GM23338 (cell line): ENCODE data around the gene KDELR1. TPM values are rescaled to one million over a fixed set of nuclear protein-coding genes. Genes with fewer than 3 reads are reported as not detected.

Experiments
- ATAC-seq: fragments of 200-7000 bp; cut with Tn5 transposase; 3 replicates; pipeline ENCODE4 v1.9.1; 2020
- DNase-seq: peaks from one replicate; pipeline ENCODE4 v3.0.0-alpha.2; 2015; ENCODE audit warnings: low spot score
- H2AFZ ChIP-seq: fragments of 200-600 bp; sonication (generic); 2 replicates; pipeline ENCODE4 v1.8.0; 2016; ENCODE audit warnings: antibody characterized with exemption, mild to moderate bottlenecking, moderate library complexity
- H3F3A ChIP-seq: fragments of 200-600 bp; sonication (generic); replicated peaks from 2 replicates; pipeline ENCODE4 v1.8.0; 2017; ENCODE audit warnings: antibody characterized with exemption, mixed run types, low read depth
- H3K27ac ChIP-seq: fragments of 200-600 bp; sonication (generic); 2 replicates; pipeline ENCODE4 v1.6.1; 2016; ENCODE audit warnings: low read depth
- H3K27me3 ChIP-seq: fragments of 200-600 bp; sonication (generic); 2 replicates; pipeline ENCODE4 v1.8.0; 2016; ENCODE audit warnings: mild to moderate bottlenecking, mixed run types, moderate library complexity; ENCODE audit not compliant: insufficient read depth
- H3K36me3 ChIP-seq: fragments of 200-600 bp; sonication (generic); 2 replicates; pipeline ENCODE4 v1.8.0; 2016; ENCODE audit warnings: mild to moderate bottlenecking; ENCODE audit not compliant: insufficient read depth
- H3K4me1 ChIP-seq: fragments of 200-600 bp; sonication (generic); 2 replicates; pipeline ENCODE4 v1.8.0; 2016; ENCODE audit warnings: mild to moderate bottlenecking, moderate library complexity; ENCODE audit not compliant: insufficient read depth
- H3K4me2 ChIP-seq: fragments of 200-600 bp; sonication (generic); 2 replicates; pipeline ENCODE4 v1.7.1; 2017; ENCODE audit warnings: mixed run types
- H3K4me3 ChIP-seq: fragments of 200-600 bp; sonication (generic); 2 replicates; pipeline ENCODE4 v1.6.1; 2016; ENCODE audit warnings: mixed run types
- H3K79me2 ChIP-seq: fragments of 200-600 bp; sonication (generic); replicated peaks from 2 replicates; pipeline ENCODE4 v1.8.0; 2017; ENCODE audit warnings: mild to moderate bottlenecking; ENCODE audit not compliant: insufficient read depth
- H3K9me2 ChIP-seq: fragments of 200-600 bp; sonication (generic); 2 replicates; pipeline ENCODE4 v1.8.0; 2017; ENCODE audit not compliant: insufficient read depth
- H4K20me1 ChIP-seq: fragments of 200-600 bp; sonication (generic); replicated peaks from 2 replicates; pipeline ENCODE4 v1.8.0; 2017; ENCODE audit warnings: mild to moderate bottlenecking; ENCODE audit not compliant: insufficient read depth
- H3K27ac Mint-ChIP-seq: 2 replicates; pipeline ENCODE4 v1.8.0; 2020; ENCODE audit warnings: inconsistent platforms, mild to moderate bottlenecking, moderate library complexity, mixed read lengths
- H3K27me3 Mint-ChIP-seq: 3 replicates; pipeline ENCODE4 v1.8.0; 2022; ENCODE audit warnings: low read depth, mild to moderate bottlenecking, moderate library complexity, mixed read lengths, inconsistent platforms; ENCODE audit not compliant: insufficient read depth, poor library complexity
- H3K36me3 Mint-ChIP-seq: 3 replicates; pipeline ENCODE4 v1.8.0; 2021; ENCODE audit warnings: low read depth, mild to moderate bottlenecking, inconsistent platforms, moderate library complexity, mixed read lengths
- H3K4me1 Mint-ChIP-seq: 3 replicates; pipeline ENCODE4 v1.8.0; 2020; ENCODE audit warnings: mild to moderate bottlenecking, inconsistent platforms, mixed read lengths
- H3K4me3 Mint-ChIP-seq: 3 replicates; pipeline ENCODE4 v1.8.0; 2021; ENCODE audit warnings: moderate library complexity, mild to moderate bottlenecking, inconsistent platforms, mixed read lengths
- H3K9me3 Mint-ChIP-seq: 3 replicates; pipeline ENCODE4 v1.8.0; 2020; ENCODE audit warnings: moderate library complexity, mild to moderate bottlenecking, inconsistent platforms, mixed read lengths
- ETS1 ChIP-seq: IDR thresholded peaks from 2 replicates; pipeline ENCODE4 v1.6.1; 2016; ENCODE audit warnings: antibody characterized with exemption
- EZH2 ChIP-seq: fragments of 200-600 bp; sonication (generic); IDR thresholded peaks from one replicate; pipeline ENCODE4 v1.8.0; 2017; ENCODE audit warnings: antibody characterized with exemption, mild to moderate bottlenecking, low read depth; ENCODE audit not compliant: unreplicated experiment
- EZH2phosphoT487 ChIP-seq: fragments of 200-600 bp; sonication (generic); IDR thresholded peaks from one replicate; pipeline ENCODE4 v1.8.1; 2018; ENCODE audit warnings: antibody characterized with exemption; ENCODE audit not compliant: unreplicated experiment
- JUNB ChIP-seq: IDR thresholded peaks from one replicate; pipeline ENCODE4 v1.6.1; 2016; ENCODE audit warnings: antibody characterized with exemption; ENCODE audit not compliant: unreplicated experiment
- NANOG ChIP-seq: IDR thresholded peaks from 2 replicates; pipeline ENCODE4 v1.6.1; 2016; ENCODE audit warnings: antibody characterized with exemption, borderline replicate concordance
- POLR2AphosphoS5 ChIP-seq: IDR thresholded peaks from 2 replicates; pipeline ENCODE4 v1.6.1; 2016; ENCODE audit warnings: antibody characterized with exemption, low read depth
- REST ChIP-seq: IDR thresholded peaks from one replicate; pipeline ENCODE4 v1.6.1; 2018; ENCODE audit warnings: antibody characterized with exemption; ENCODE audit not compliant: unreplicated experiment
- STAT1 ChIP-seq: IDR thresholded peaks from one replicate; pipeline ENCODE4 v1.6.1; 2016; ENCODE audit warnings: antibody characterized with exemption; ENCODE audit not compliant: unreplicated experiment
- ZNF114 ChIP-seq: fragments of 250-450 bp; sonication (Bioruptor Pico); IDR thresholded peaks from 2 replicates; pipeline ENCODE4 v1.5.0; 2020; ENCODE audit warnings: mild to moderate bottlenecking, moderate library complexity
- ZNF331 ChIP-seq: fragments of 250-450 bp; sonication (Bioruptor Pico); IDR thresholded peaks from 2 replicates; pipeline ENCODE4 v1.5.0; 2020; ENCODE audit warnings: low read depth, mild to moderate bottlenecking, moderate library complexity
- polyA plus RNA-seq: library from polyadenylated mRNA; unstranded; fragments of >200 nt; fragmentation: Nextera tagmentation; extraction: Ambion mirVana; gene quantifications from 2 replicates; pipeline ENCODE4 v1.2.1, GENCODE V29; 2016
- total RNA-seq: library from RNA; depleted of rRNA; stranded (reverse); fragments of >200 nt; shearing (Covaris generic); gene quantifications from 2 replicates; pipeline ENCODE4 v1.2.3, GENCODE V29; 2014
- TF ChIP-seq, protein P1 (sequence below), 2 experiments: fragments of 200-600 bp in 1 of 2; sonication (generic) in 1 of 2; conservative IDR thresholded peaks; 2 replicates each; pipeline versions ENCODE4 v1.5.1 to v1.6.1; 2016 to 2017; ENCODE audit warnings: antibody characterized with exemption in 2 of 2, low read depth in 2 of 2, mild to moderate bottlenecking in 2 of 2, moderate library complexity in 1 of 2

Gene KDELR1
- total and polyA plus RNA-seq, 2 experiments from 2014 or later: 176 to 184 TPM

- TF ChIP-seq STAT1 (no peak), ZNF114 (CRISPR knock-in tag) (no peak), JUNB (no peak), REST (no peak), ETS1 (no peak), ZNF331 (CRISPR knock-in tag) (no peak), NANOG (no peak), EZH2phosphoT487 (no peak), POLR2AphosphoS5 (no peak)
- TF ChIP-seq, protein P1, sequence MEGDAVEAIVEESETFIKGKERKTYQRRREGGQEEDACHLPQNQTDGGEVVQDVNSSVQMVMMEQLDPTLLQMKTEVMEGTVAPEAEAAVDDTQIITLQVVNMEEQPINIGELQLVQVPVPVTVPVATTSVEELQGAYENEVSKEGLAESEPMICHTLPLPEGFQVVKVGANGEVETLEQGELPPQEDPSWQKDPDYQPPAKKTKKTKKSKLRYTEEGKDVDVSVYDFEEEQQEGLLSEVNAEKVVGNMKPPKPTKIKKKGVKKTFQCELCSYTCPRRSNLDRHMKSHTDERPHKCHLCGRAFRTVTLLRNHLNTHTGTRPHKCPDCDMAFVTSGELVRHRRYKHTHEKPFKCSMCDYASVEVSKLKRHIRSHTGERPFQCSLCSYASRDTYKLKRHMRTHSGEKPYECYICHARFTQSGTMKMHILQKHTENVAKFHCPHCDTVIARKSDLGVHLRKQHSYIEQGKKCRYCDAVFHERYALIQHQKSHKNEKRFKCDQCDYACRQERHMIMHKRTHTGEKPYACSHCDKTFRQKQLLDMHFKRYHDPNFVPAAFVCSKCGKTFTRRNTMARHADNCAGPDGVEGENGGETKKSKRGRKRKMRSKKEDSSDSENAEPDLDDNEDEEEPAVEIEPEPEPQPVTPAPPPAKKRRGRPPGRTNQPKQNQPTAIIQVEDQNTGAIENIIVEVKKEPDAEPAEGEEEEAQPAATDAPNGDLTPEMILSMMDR (conservative IDR thresholded peaks at IDR 0.05; ENCODE audit: low read depth in 2 of 2): no peak
Measured at GRCh38 chr19:48340995-48341394, 50.4 kb downstream of the KDELR1 start (continued).

DNA sequence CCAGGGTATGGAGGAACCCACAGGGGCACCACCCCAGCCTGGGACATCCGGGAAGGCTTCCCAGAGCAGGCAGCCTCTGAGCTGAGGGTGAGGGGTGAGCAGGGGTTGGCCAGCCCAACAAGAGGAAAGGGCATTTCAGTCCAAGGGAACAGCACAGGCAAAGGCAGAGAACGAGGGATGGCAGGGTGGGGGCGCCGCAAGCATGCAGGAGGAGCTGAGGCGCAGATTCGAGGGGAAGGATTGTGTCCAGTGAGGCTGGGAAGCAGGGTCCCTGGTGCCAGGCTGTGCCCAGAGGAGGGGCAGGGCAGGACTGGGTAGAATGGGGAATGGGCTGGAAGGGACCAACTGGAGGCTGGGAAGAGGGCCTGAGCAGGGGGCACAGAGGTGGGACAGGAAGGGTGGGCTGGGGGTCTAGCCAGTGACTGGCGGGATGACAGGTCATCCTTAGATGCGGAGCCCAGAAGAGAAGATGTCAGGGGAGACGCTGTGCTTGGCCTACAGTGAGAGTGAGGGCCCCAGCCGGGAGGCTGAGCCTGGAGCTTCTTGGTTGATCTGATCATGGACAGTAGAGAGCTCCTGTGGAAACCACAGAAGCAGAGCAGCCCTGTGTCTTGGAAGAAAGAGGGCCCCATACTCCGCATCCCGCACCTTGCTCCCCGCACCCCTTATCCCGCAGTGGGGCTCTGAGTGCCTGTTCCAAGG, 52.4 kb downstream of the KDELR1 start:
- TF ChIP-seq, protein P1 (conservative IDR thresholded peaks at IDR 0.05; ENCODE audit: low read depth in 2 of 2): peak in 1 of 2 experiments; percentile 70; a peak in 2 of 4 replicates
- TF ChIP-seq EZH2: no peak
- H3K27ac Mint-ChIP-seq: no peak overlapping the region
- H3K4me3 Mint-ChIP-seq: no peak overlapping the region; the same call in 2 of the 3 replicates
- peaks cover 15% of the 10 kb centered on the region for H3K27me3 Mint-ChIP-seq
- no peak overlapping the region for H3K27ac ChIP-seq
- H3K79me2 ChIP-seq: no peaks in the 10 kb centered on the region
- H3K27me3 ChIP-seq: no peaks in the 10 kb centered on the region
- no peak for DNase-seq
- H3K4me1 ChIP-seq: no peaks in the 10 kb centered on the region
- no peaks in the 10 kb centered on the region for H3K9me3 Mint-ChIP-seq
- no peak overlapping the region for H3K4me3 ChIP-seq
- H3K9me2 ChIP-seq: no peaks in the 10 kb centered on the region
- H3K4me2 ChIP-seq: no peak overlapping the region
- no peaks in the 10 kb centered on the region for H3K36me3 ChIP-seq
- ATAC-seq: no peak; the same call in 2 of the 3 replicates
- no peak overlapping the region for H2AFZ ChIP-seq
- 0 out of 2 replicates have a peak, but pooled peaks cover 3% of the 10 kb centered on the region for H3F3A ChIP-seq
- no peaks in the 10 kb centered on the region; the same call in 2 of the 3 replicates for H3K4me1 Mint-ChIP-seq
- no peaks in the 10 kb centered on the region for H3K36me3 Mint-ChIP-seq
- H4K20me1 ChIP-seq: no peaks in the 10 kb centered on the region
